Trophoblast cell (in vitro differentiated cells and primary cell): ENCODE results near the gene OR2V2.

Source experiments
- DNase-seq, 2 donors: peaks; one replicate each; pipeline ENCODE4 v3.0.0-alpha.2; 2016
- H2AFZ ChIP-seq: 2 replicates; pipeline ENCODE4 v1.6.1; 2013; ENCODE audit warnings: low read length, moderate library complexity, mild to moderate bottlenecking; ENCODE audit not compliant: insufficient read depth, poor library complexity
- H2AK5ac ChIP-seq: 2 replicates; pipeline ENCODE4 v1.6.1; 2013; ENCODE audit warnings: mild to moderate bottlenecking, low read length
- H2BK120ac ChIP-seq: 2 replicates; pipeline ENCODE4 v1.6.1; 2013; ENCODE audit warnings: low read length, mild to moderate bottlenecking, moderate library complexity; ENCODE audit not compliant: insufficient read depth, poor library complexity
- H2BK12ac ChIP-seq: 2 replicates; pipeline ENCODE4 v1.6.1; 2013; ENCODE audit warnings: mild to moderate bottlenecking, low read length, moderate library complexity
- H2BK5ac ChIP-seq: 2 replicates; pipeline ENCODE4 v1.6.1; 2013; ENCODE audit warnings: low read length, low read depth, moderate library complexity, mild to moderate bottlenecking; ENCODE audit not compliant: poor library complexity
- H3K14ac ChIP-seq: 2 replicates; pipeline ENCODE4 v1.6.1; 2013; ENCODE audit warnings: mild to moderate bottlenecking, low read length
- H3K18ac ChIP-seq: 2 replicates; pipeline ENCODE4 v1.6.1; 2013; ENCODE audit warnings: mild to moderate bottlenecking, low read length
- H3K23ac ChIP-seq: 2 replicates; pipeline ENCODE4 v1.6.1; 2013; ENCODE audit warnings: low read length
- H3K27ac ChIP-seq: 2 replicates; pipeline ENCODE4 v1.5.1; 2013; ENCODE audit warnings: low read depth, mild to moderate bottlenecking, inconsistent platforms, low read length, moderate library complexity
- H3K27me3 ChIP-seq: 2 replicates; pipeline ENCODE4 v1.6.1; 2013; ENCODE audit warnings: inconsistent platforms, mild to moderate bottlenecking, low read length, moderate library complexity; ENCODE audit not compliant: insufficient read depth
- H3K36me3 ChIP-seq, 2 experiments: 1 replicate in 1 of 2; 2 replicates in 1 of 2; pipeline ENCODE4 v1.6.1; 2013; ENCODE audit warnings: low read length in 2 of 2, mild to moderate bottlenecking in 2 of 2, moderate library complexity in 1 of 2; ENCODE audit not compliant: insufficient read depth in 2 of 2, control insufficient read depth in 1 of 2
- H3K4ac ChIP-seq: 2 replicates; pipeline ENCODE4 v1.6.1; 2013; ENCODE audit warnings: low read depth, mild to moderate bottlenecking, low read length, moderate library complexity
- H3K4me1 ChIP-seq, 2 experiments: 1 replicate in 1 of 2; 2 replicates in 1 of 2; pipeline ENCODE4 v1.6.1; 2013; ENCODE audit warnings: low read length in 2 of 2, mild to moderate bottlenecking in 2 of 2, moderate library complexity in 1 of 2; ENCODE audit not compliant: insufficient read depth in 2 of 2, control insufficient read depth in 1 of 2
- H3K4me2 ChIP-seq: 2 replicates; pipeline ENCODE4 v1.6.1; 2013; ENCODE audit warnings: inconsistent platforms, mild to moderate bottlenecking, low read length, moderate library complexity
- H3K4me3 ChIP-seq: 2 replicates; pipeline ENCODE4 v1.5.1; 2013; ENCODE audit warnings: mild to moderate bottlenecking, low read depth, low read length, inconsistent platforms
- H3K79me1 ChIP-seq: one replicate; pipeline ENCODE4 v1.6.1; 2013; ENCODE audit warnings: low read length
- H3K79me2 ChIP-seq: 2 replicates; pipeline ENCODE4 v1.6.1; 2013; ENCODE audit warnings: low read length, mild to moderate bottlenecking; ENCODE audit not compliant: control insufficient read depth, insufficient read depth, poor library complexity
- H3K9ac ChIP-seq: 2 replicates; pipeline ENCODE4 v1.6.1; 2013; ENCODE audit warnings: mild to moderate bottlenecking, low read length
- H3K9me3 ChIP-seq: 2 replicates; pipeline ENCODE4 v1.6.1; 2013; ENCODE audit warnings: low read depth, mild to moderate bottlenecking, control low read depth, inconsistent platforms, low read length; ENCODE audit not compliant: insufficient read depth
- H4K12ac ChIP-seq: 2 replicates; pipeline ENCODE4 v1.6.1; 2013; ENCODE audit warnings: low read depth, mild to moderate bottlenecking, low read length, moderate library complexity
- H4K8ac ChIP-seq: 2 replicates; pipeline ENCODE4 v1.6.1; 2013; ENCODE audit warnings: low read depth, mild to moderate bottlenecking, low read length, moderate library complexity
- H4K91ac ChIP-seq: one replicate; pipeline ENCODE4 v1.6.1; 2013; ENCODE audit warnings: low read depth, mild to moderate bottlenecking, low read length, moderate library complexity
- WGBS: extraction: QIAGEN DNeasy Blood & Tissue Kit; methylation state at CpG from one replicate; pipeline ENCODE4 v1.1.7; 2013; ENCODE audit warnings: missing lambda C conversion rate; ENCODE audit not compliant: insufficient read length, insufficient coverage; ENCODE audit errors: extremely low coverage; 5-methylcytosine and 5-hydroxymethylcytosine counted together

OR2V2 gene

DNA sequence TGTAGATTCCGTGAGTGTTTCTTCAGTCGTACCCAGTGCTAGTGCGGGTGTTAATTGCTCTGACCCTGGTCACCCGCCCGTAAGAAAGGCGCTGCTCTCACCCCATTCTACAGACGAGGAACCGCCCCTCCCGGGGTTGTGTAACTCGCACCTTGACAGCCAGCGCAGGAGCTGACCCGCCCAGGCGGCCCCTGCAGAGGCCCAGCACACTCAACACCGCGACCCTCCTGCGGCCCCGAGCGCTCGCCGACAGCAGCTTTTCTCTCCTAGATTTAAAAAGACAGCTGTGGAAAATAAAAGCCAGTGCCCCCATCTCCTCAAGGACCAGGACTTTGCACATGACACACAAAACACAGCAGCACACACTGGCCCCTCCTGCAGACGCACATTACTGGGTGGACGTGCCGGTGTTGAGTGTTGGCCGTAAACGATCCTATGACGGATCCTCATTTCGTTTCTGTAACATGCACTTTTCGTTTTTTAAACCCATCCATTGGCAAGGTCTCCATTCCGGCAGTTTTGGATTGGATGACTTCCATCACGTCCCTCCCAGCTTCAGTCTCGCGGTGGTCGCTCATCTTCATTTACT lies 22.9 kb downstream of the OR2V2 start:
- Histone ChIP-seq H3K9ac (no peak overlapping the region), H2AK5ac (no peak overlapping the region), H3K4me1 (peaks cover 10 to 17% of the 10 kb centered on the region in 2 experiments), H3K27me3 (no peaks in the 10 kb centered on the region), H2BK12ac (no peak overlapping the region), H3K36me3 (no peaks in the 10 kb centered on the region), H3K18ac (no peak overlapping the region), H3K4me3 (no peak overlapping the region), H3K23ac (no peak overlapping the region), H4K8ac (peak overlapping the region; percentile 21), H4K12ac (no peak overlapping the region), H3K14ac (no peak overlapping the region), H4K91ac (no peak overlapping the region), H3K79me1 (no peaks in the 10 kb centered on the region), H3K79me2 (no peaks in the 10 kb centered on the region), H3K4me2 (peak overlapping the region; percentile 63), H3K27ac (no peak overlapping the region), H3K4ac (no peak overlapping the region), H2BK5ac (no peak overlapping the region), H3K9me3 (peaks cover 2% of the 10 kb centered on the region), H2BK120ac (no peak overlapping the region), H2AFZ (peak overlapping the region; percentile 26)
- no peak for DNase-seq
- no CpG with 5 or more reads among the region's 33 CpGs for WGBS

DNA sequence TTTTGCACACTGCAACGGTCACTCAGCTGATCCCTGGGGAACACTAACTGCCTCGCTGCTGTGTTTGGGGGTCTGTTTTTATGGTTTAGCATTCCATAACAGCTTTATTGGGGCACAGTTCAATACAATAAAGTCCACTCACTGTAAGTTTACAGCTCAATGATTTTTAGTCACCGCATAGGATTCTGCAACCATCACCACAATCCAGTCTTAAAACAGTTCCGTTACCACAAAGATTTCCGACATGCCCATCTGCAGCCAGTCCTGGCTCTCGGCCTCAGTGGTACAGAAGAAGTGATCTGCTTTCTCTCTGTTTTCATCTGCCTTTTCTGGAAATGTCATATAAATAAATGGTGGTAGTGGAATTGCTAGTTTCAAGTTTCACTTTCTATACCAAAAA lies 23.6 kb downstream of the OR2V2 start:
- Histone ChIP-seq H2BK12ac (no peak overlapping the region), H3K36me3 (no peaks in the 10 kb centered on the region), H2BK5ac (no peak overlapping the region), H3K4me1 (peaks cover 10 to 17% of the 10 kb centered on the region in 2 experiments), H3K4me2 (no peak overlapping the region), H4K8ac (no peak overlapping the region), H4K12ac (no peak overlapping the region), H2BK120ac (no peak overlapping the region), H3K18ac (no peak overlapping the region), H3K79me2 (no peaks in the 10 kb centered on the region), H3K14ac (no peak overlapping the region), H2AFZ (no peak overlapping the region), H2AK5ac (no peak overlapping the region), H4K91ac (no peak overlapping the region), H3K27me3 (no peaks in the 10 kb centered on the region), H3K23ac (no peak overlapping the region), H3K4ac (no peak overlapping the region), H3K27ac (no peak overlapping the region), H3K9ac (no peak overlapping the region), H3K9me3 (peaks cover 2% of the 10 kb centered on the region), H3K4me3 (no peak overlapping the region), H3K79me1 (no peaks in the 10 kb centered on the region)
- DNase-seq: no peak
- WGBS: no CpG with 5 or more reads among the region's 6 CpGs

DNA sequence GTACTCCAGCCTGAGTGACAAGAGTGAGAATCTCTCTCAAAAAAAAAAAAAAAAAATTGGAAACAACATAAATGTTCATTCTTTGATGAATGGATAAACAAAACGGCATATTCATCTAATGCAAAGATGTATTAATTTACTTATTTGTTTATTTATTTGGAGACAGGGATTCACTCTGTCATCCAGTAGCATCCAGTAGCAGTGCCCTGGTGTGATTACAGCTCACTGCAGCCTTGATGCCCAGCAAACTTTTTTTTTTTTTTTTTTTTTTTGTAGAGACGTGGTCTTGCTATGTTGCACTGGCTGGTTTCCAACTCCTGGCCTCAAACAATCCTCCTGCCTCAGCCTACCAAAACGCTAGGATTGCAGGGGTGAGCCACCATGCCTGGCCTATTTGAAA lies 24.4 kb downstream of the OR2V2 start:
- H3K18ac ChIP-seq: no peak overlapping the region

DNA sequence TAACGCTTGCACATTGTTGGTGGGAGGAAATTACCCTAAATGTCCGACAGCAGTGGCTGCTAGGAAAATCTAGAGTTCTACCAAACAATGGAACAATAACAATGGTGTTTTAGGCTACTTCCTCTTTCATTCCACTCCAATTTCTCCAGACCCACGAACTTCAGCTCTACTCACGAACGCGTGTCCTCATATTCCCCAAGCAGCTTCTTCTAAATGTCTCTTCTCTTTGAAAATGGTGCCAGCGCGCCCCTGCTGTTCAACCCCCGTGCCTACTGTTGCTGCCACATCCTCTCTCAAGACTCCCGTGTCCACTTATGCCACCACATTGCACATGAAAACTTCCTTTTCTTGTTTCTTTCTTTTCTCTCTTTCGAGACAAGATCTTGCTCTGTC lies 25.6 kb downstream of the OR2V2 start:
- WGBS: no CpG with 5 or more reads among the region's 11 CpGs
- H3K23ac ChIP-seq: no peak overlapping the region
- H4K91ac ChIP-seq: no peak overlapping the region
- no peak overlapping the region for H3K27ac ChIP-seq
- peak overlapping the region; percentile 12 for H2AFZ ChIP-seq
- peak overlapping the region; percentile 51 for H3K4me2 ChIP-seq
- no peaks in the 10 kb centered on the region for H3K27me3 ChIP-seq
- peak overlapping the region; percentile 33 for H3K4me3 ChIP-seq
- H3K79me2 ChIP-seq: no peaks in the 10 kb centered on the region
- no peak overlapping the region for H2BK12ac ChIP-seq
- peak in 1 of 2 donors; percentile 67 for DNase-seq
- no peaks in the 10 kb centered on the region for H3K79me1 ChIP-seq
- H3K18ac ChIP-seq: no peak overlapping the region
- no peaks in the 10 kb centered on the region for H3K36me3 ChIP-seq
- peaks cover 10 to 17% of the 10 kb centered on the region in 2 experiments for H3K4me1 ChIP-seq
- no peak overlapping the region for H2BK5ac ChIP-seq
- peaks cover 2% of the 10 kb centered on the region for H3K9me3 ChIP-seq
- no peak overlapping the region for H3K4ac ChIP-seq
- no peak overlapping the region for H2BK120ac ChIP-seq
- H4K12ac ChIP-seq: no peak overlapping the region
- H2AK5ac ChIP-seq: no peak overlapping the region
- H3K14ac ChIP-seq: no peak overlapping the region
- H3K9ac ChIP-seq: no peak overlapping the region
- H4K8ac ChIP-seq: no peak overlapping the region

More for the DNA sequence above, 24.4 kb downstream of the OR2V2 start:
- WGBS: no CpG with 5 or more reads among the region's 3 CpGs
- Histone ChIP-seq H3K9ac (no peak overlapping the region), H3K14ac (no peak overlapping the region), H2BK5ac (no peak overlapping the region), H3K4me1 (peaks cover 10 to 17% of the 10 kb centered on the region in 2 experiments), H2AK5ac (no peak overlapping the region), H3K27me3 (no peaks in the 10 kb centered on the region), H3K4ac (no peak overlapping the region), H3K4me2 (no peak overlapping the region), H4K91ac (no peak overlapping the region), H3K23ac (no peak overlapping the region), H4K8ac (no peak overlapping the region), H4K12ac (no peak overlapping the region), H3K27ac (no peak overlapping the region), H3K36me3 (no peaks in the 10 kb centered on the region), H3K9me3 (peaks cover 2% of the 10 kb centered on the region), H3K4me3 (no peak overlapping the region), H3K79me2 (no peaks in the 10 kb centered on the region), H3K79me1 (no peaks in the 10 kb centered on the region), H2AFZ (no peak overlapping the region), H2BK12ac (no peak overlapping the region), H2BK120ac (no peak overlapping the region)
- no peak for DNase-seq
